HG02840 (cell line): Measurements from ENCODE around the gene TGIF2LY.
"Not testable (repeated sequence)": the region's sequence is repeated elsewhere in the genome, so short reads cannot be mapped to it uniquely, and the experiment has no call there.

Source experiments
- ATAC-seq: cut with Tn5 transposase; IDR thresholded peaks from one replicate; pipeline ENCODE4 v1.9.1; 2021; ENCODE audit warnings: mild to moderate bottlenecking, moderate library complexity, moderate number of reproducible peaks; ENCODE audit not compliant: unreplicated experiment, low FRiP score

Gene TGIF2LY

DNA sequence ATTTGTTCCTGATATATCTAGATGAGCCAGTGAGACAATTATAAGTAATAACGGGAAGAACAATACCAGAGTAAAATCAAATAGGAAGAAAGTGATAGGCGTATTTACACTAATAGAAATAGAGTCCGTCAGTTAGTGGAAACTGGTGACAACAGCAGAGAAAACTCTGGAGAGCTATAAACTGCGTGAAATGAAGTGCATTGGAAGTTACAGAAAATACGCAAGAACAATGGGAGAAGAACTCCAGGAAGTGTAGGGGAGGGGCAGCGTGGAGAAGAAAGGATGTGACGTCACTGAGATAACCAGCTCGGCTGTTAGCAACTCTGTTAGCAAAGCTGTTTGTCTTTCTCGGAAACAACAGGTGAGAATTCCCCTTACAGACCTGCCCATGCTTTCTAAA lies at the start of gene TGIF2LY:
Gene TGIF2LY, plus strand, starts transcription at position 301 of the 400 bp plus-strand sequence. CDS start 178 bp downstream, outside the sequence.
- ATAC-seq, result not testable (repeated sequence)
